GM18873 (cell line): ENCODE results near the gene TBC1D17.
"Not testable (repeated sequence)": the region's sequence is repeated elsewhere in the genome, so short reads cannot be mapped to it uniquely, and the experiment has no call there.

ENCODE experiments used
- ATAC-seq: cut with Tn5 transposase; IDR thresholded peaks from one replicate; pipeline ENCODE4 v1.9.1; 2021; ENCODE audit warnings: mild to moderate bottlenecking, moderate library complexity, moderate number of reproducible peaks; ENCODE audit not compliant: unreplicated experiment, low FRiP score

TBC1D17 gene

GRCh38 chr19:49915271-49915670 is 37.8 kb downstream of the TBC1D17 start:
- ATAC-seq, result no peak

- ATAC-seq, result no peak
These were observed 39.6 kb downstream of the TBC1D17 start for GRCh38 chr19:49916839-49917733.

GRCh38 chr19:49918089-49918488 is 40.6 kb downstream of the TBC1D17 start:
- ATAC-seq, result no peak

- no peak for ATAC-seq
These were observed 43.3 kb downstream of the TBC1D17 start for GRCh38 chr19:49920624-49921363.

GRCh38 chr19:49921871-49922795 is 44.6 kb downstream of the TBC1D17 start:
- ATAC-seq, result no peak

- no peak for ATAC-seq
These were observed 45.8 kb downstream of the TBC1D17 start for GRCh38 chr19:49923055-49924003.

- no peak for ATAC-seq
These were observed 46.7 kb downstream of the TBC1D17 start for GRCh38 chr19:49924004-49924880.

GRCh38 chr19:49924881-49925210 is 47.3 kb downstream of the TBC1D17 start:
- not testable (repeated sequence) for ATAC-seq

GRCh38 chr19:49925486-49925885 is 48.0 kb downstream of the TBC1D17 start:
- no peak for ATAC-seq

GRCh38 chr19:49926515-49926914 is 49.0 kb downstream of the TBC1D17 start:
- no peak for ATAC-seq

- no peak for ATAC-seq
These were observed 50.2 kb downstream of the TBC1D17 start for GRCh38 chr19:49927526-49928264.

- peak; percentile 46 for ATAC-seq
These were observed 51.7 kb downstream of the TBC1D17 start, which contains the start of the genes ATF5 and NUP62 for GRCh38 chr19:49929121-49929610. Gene ATF5, plus strand, starts transcription at chr19:49929205. Its CDS starts 1,646 bp downstream, at chr19:49930851. Gene NUP62, minus strand, starts transcription at chr19:49929504. Its CDS starts 19,697 bp downstream, at chr19:49909807.

- ATAC-seq, result peak; percentile 49
These were observed 52.3 kb downstream of the TBC1D17 start for GRCh38 chr19:49929611-49930482.

- ATAC-seq, result no peak
These were observed 53.0 kb downstream of the TBC1D17 start for GRCh38 chr19:49930483-49931011.

GRCh38 chr19:49931293-49932040 is 54.0 kb downstream of the TBC1D17 start:
- no peak for ATAC-seq

- ATAC-seq, result no peak
These were observed 54.5 kb downstream of the TBC1D17 start for GRCh38 chr19:49932041-49932451.
